Activated CD4-positive, CD25-positive, alpha-beta regulatory T cell treated with anti-CD3 and anti-CD28 coated beads, Interleukin-2, amount 50 U/mL, for 24 hours (primary cell): ENCODE results near the gene EFEMP2.
A peak's percentile ranks its signal among the peaks of the same experiment; 100 is the strongest.

Experiments
- ATAC-seq, 2 donors: fragments of 150-1000 bp; cut with Tn5 transposase; one replicate each; pipeline ENCODE4 v1.10.0; 2021; ENCODE audit warnings: mild to moderate bottlenecking in 1 of 2, moderate library complexity in 1 of 2

The EFEMP2 gene

GRCh38 chr11:65817835-65818680, 54.5 kb downstream of the EFEMP2 start:
- peak; percentile 83 to 85 for ATAC-seq

- ATAC-seq = no peak
Observed at GRCh38 chr11:65817312-65817834, 55.2 kb downstream of the EFEMP2 start.

- ATAC-seq = no peak
Observed at GRCh38 chr11:65816696-65817095, 55.9 kb downstream of the EFEMP2 start.
